ENCODE results near the gene SNAPC2. TPM values are rescaled to one million over a fixed set of nuclear protein-coding genes. Genes with fewer than 3 reads are reported as not detected.
A peak's percentile ranks its signal among the peaks of the same experiment; 100 is the strongest.

The SNAPC2 gene, protein sequence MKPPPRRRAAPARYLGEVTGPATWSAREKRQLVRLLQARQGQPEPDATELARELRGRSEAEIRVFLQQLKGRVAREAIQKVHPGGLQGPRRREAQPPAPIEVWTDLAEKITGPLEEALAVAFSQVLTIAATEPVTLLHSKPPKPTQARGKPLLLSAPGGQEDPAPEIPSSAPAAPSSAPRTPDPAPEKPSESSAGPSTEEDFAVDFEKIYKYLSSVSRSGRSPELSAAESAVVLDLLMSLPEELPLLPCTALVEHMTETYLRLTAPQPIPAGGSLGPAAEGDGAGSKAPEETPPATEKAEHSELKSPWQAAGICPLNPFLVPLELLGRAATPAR
- 14.4 and 15.3 TPM in 2 replicates for total RNA-seq

DNA sequence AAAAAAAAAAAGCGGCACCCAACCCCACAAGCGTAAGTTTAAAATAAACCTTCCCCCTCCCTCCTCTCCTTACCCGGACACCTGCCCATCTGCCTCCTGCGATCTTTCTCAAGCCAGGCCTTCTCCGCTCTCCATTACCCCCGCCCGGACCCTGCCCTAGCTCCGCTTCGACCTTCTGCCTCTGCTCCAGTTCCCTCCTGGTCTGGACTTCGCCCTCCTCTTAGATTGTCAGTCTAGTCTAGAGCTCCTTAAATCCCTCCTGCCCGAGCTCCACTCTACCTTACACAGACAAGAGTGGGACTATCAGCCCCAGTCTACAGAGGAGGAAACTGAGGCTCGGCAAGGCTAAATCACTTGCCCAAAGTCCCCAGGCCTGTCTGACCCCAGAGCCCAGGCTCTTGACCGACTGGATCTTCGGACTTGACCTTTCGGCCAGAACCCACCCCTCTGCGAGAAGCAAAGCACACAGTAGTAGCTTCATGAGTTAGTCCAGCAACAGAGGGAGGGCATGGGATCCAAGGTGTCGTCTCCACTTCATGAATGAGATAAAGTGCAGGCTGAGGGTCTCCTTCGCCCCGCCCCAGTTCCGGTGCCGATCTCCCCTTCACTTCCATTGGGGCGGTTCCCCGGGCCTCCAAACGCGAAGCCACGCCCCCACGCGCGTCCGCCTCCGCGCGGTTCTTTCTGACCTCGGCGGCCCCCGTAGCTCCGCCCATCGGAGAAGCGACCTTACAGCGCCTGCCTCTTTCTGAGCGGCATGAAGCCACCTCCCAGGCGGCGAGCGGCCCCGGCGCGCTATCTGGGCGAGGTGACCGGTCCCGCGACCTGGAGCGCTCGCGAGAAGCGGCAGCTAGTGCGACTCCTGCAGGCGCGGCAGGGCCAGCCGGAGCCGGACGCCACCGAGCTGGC is at the start of gene SNAPC2:
TSS of gene SNAPC2 (plus strand) at position 729 of the 909 bp plus-strand sequence. CDS start at position 758, 29 bp downstream.
- peaks cover 11% of the 10 kb centered on the region for H3K36me3 Mint-ChIP-seq (ENCODE audit: low read depth)
- CTCF ChIA-PET = interaction anchor here (1.0 to 2.7 kb wide), 8 partner anchors 9 to 351 kb away, joined by 3 to 13 read pairs (median 6); partner anchors contain the start of gene MAP2K7
- intact Hi-C loops (cut with micrococcal nuclease) = loop anchor here (1.0 to 10.0 kb wide), 8 partner anchors 17 to 470 kb away; partner anchors contain the start of genes MAP2K7, PNPLA6, RAB11B and TIMM44
- peak within 1 kb of the TSS; percentile 96 for H3K27ac Mint-ChIP-seq
- H3K4me1 Mint-ChIP-seq = peaks cover 49% of the 10 kb centered on the region
- POLR2A ChIA-PET = interaction anchor here (0.5 to 4.0 kb wide), 31 partner anchors 8 to 856 kb away, joined by 3 to 49 read pairs (median 4); partner anchors contain the start of genes ELAVL1, MAP2K7, PET100 and PNPLA6
- H3K4me3 Mint-ChIP-seq = peak within 1 kb of the TSS; percentile 93
- ATAC-seq (ENCODE audit: low read depth) (peak; percentile 63), DNase-seq (peak; percentile 97)
- TF ChIP-seq, protein P1, sequence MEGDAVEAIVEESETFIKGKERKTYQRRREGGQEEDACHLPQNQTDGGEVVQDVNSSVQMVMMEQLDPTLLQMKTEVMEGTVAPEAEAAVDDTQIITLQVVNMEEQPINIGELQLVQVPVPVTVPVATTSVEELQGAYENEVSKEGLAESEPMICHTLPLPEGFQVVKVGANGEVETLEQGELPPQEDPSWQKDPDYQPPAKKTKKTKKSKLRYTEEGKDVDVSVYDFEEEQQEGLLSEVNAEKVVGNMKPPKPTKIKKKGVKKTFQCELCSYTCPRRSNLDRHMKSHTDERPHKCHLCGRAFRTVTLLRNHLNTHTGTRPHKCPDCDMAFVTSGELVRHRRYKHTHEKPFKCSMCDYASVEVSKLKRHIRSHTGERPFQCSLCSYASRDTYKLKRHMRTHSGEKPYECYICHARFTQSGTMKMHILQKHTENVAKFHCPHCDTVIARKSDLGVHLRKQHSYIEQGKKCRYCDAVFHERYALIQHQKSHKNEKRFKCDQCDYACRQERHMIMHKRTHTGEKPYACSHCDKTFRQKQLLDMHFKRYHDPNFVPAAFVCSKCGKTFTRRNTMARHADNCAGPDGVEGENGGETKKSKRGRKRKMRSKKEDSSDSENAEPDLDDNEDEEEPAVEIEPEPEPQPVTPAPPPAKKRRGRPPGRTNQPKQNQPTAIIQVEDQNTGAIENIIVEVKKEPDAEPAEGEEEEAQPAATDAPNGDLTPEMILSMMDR (IDR thresholded peaks at IDR 0.05) = no peak
- peaks cover 17% of the 10 kb centered on the region for H3K27me3 Mint-ChIP-seq
- H3K9me3 Mint-ChIP-seq = no peaks in the 10 kb centered on the region

DNA sequence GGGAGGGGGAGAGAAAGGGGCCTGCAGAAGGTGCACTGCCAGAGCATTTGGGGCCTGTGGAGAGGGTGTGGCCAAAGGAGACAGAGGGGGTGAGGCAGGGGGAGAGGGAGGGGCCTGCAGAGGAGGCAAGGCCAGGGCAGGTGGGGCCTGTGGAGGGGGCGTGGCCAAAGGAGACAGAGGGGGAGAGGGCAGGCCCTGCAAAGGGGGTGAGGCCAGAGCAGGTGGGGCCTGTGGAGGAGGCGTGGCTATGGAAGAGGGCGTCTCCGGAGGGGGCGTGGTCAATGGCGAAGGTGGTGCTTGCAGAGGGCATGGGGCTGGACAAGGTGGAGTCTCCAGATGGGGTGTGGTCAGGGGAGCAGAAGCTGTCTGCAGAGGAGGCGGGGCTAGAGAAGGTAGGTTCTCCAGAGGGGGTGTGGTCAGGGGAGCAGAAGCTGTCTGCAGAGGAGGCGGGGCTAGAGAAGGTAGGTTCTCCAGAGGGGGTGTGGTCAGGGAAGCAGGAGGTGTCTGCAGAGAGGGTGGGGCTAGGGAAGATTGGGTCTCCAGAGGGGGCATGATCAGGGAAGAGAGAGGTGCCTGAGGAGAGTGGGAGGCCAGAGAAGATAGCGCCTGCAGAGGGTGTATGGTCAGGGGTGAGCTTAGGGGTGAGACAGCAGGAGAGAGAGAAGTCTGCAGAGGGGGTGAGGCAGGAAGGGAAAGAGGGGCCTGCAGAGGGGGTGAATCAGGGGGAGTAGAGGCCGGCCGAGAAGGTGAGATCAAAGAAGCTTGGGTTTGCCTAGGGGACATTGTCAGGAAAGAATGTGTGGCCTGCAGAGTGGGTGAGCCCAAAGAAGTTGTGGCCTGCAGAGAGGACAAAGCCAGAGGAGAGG is 49.3 kb upstream of the SNAPC2 start:
- no peak overlapping the region for H3K27ac Mint-ChIP-seq
- CTCF ChIA-PET = interaction anchor here (0.7 kb wide), 1 partner anchor 140 kb away, joined by 3 read pairs; no protein-coding TSS in a partner anchor
- intact Hi-C loops (cut with micrococcal nuclease) = no loop called here

DNA sequence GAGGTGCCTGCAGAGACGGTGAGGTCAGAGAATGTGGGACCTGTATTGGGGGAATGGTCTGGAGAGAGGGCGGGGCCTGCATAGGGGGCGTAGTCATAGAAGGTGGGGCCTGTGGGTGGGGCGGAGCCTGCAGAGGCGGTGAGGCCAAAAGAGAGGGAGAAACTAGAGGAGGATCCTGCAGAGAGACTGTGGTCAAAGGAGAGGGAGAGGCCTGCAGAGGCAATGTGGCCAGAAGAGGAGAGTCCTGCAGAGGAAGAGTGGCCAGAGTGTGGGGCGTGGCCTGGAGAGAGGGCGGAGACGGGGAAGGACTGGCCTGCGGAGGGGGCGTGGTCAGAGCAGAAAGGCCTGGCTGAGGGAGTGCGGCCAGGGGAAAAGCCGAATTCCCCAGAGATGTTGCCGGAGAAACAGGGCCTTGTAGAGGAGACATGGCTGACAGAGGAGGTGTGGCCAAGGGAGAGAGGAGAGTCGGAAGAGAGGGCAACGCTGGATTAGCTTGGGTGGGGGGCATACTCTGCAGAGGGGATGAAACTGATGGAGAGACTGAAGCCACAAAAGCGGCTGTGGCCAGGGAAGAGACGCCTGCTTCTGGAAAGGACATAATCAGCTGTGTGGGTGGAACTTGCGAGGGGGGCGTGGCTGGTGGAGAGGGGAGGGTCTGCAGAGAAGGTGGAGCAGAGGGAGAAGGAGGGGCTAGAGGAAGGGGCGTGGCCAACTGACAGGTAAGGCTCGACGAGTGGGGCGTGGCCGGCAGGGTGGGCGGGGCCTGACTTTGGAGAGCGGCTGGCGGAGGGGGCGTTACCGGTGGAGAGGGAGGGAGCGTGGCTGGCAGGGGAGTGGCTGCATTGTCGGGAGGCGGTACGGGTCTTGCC is 48.5 kb upstream of the SNAPC2 start:
- H3K36me3 Mint-ChIP-seq (ENCODE audit: low read depth) = no peaks in the 10 kb centered on the region
- peaks cover 37% of the 10 kb centered on the region for H3K4me1 Mint-ChIP-seq
- no peak overlapping the region for H3K27ac Mint-ChIP-seq
- peak overlapping the region; percentile 33 for H3K4me3 Mint-ChIP-seq
- H3K27me3 Mint-ChIP-seq = peaks cover 24% of the 10 kb centered on the region
- ATAC-seq (ENCODE audit: low read depth) = peak; percentile 2
- peaks cover 3% of the 10 kb centered on the region for H3K9me3 Mint-ChIP-seq
- peak; percentile 57 for DNase-seq
- TF ChIP-seq, protein P1 (IDR thresholded peaks at IDR 0.05) = no peak
- intact Hi-C loops (cut with micrococcal nuclease) = no loop called here
- CTCF ChIA-PET = no interaction called here
- POLR2A ChIA-PET = no interaction called here

More for the DNA sequence above, 49.3 kb upstream of the SNAPC2 start:
- POLR2A ChIA-PET = interaction anchor here (0.5 to 0.7 kb wide), 2 partner anchors 28 to 609 kb away, joined by 4 to 9 read pairs; no protein-coding TSS in a partner anchor
- Mint-ChIP-seq H3K36me3 (ENCODE audit: low read depth) (no peaks in the 10 kb centered on the region), H3K9me3 (peaks cover 3% of the 10 kb centered on the region), H3K4me1 (peaks cover 37% of the 10 kb centered on the region), H3K27me3 (peaks cover 22% of the 10 kb centered on the region), H3K4me3 (peak overlapping the region; percentile 33)
- ATAC-seq (ENCODE audit: low read depth) = no peak
- DNase-seq = no peak
- TF ChIP-seq, protein P1 (IDR thresholded peaks at IDR 0.05) = no peak
